ENCODE results near the gene TXLNG.

TXLNG gene

DNA sequence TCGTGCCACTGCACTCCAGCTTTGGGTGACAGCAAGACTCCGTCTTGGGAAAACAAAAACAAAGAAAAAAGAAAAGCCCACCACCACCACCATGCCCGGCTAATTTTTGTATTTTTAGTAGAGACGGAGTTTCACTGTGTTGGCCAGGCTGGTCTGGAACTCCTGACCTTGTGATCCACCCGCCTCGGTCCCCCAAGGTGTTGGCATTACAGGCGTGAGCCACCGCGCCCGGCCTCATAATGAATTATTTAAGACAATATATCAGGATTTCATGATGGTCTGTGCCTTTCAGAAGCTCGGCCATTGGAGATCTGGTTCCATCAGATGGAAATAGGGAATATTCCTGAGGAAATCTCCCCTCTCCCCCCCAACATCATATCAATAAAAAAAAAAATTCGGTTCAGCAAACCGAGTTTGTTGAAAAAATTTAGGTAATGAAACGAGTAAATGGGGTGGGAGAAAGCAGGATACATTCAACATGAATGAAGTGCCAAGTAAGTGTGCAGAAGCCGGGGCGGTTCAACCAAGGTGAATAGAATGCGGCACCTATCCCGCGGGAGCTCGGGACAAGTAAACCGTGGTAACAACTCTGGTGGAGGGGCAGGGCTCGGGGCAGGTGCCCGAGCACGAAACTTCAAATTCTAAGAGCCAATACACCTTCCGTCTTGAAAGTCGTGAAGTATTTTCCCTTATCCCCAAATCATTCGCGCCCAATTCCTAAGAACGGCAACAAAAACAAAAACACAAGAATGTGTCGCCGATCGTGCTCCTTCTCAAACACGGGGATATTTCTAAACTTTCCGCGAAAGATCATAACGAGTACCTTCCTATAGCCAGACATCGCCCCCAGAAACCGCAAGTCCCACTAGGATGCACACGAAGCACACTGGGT lies 773 bp upstream of the TXLNG start:
- no peak for DNase-seq (ENCODE audit: low spot score)

DNA sequence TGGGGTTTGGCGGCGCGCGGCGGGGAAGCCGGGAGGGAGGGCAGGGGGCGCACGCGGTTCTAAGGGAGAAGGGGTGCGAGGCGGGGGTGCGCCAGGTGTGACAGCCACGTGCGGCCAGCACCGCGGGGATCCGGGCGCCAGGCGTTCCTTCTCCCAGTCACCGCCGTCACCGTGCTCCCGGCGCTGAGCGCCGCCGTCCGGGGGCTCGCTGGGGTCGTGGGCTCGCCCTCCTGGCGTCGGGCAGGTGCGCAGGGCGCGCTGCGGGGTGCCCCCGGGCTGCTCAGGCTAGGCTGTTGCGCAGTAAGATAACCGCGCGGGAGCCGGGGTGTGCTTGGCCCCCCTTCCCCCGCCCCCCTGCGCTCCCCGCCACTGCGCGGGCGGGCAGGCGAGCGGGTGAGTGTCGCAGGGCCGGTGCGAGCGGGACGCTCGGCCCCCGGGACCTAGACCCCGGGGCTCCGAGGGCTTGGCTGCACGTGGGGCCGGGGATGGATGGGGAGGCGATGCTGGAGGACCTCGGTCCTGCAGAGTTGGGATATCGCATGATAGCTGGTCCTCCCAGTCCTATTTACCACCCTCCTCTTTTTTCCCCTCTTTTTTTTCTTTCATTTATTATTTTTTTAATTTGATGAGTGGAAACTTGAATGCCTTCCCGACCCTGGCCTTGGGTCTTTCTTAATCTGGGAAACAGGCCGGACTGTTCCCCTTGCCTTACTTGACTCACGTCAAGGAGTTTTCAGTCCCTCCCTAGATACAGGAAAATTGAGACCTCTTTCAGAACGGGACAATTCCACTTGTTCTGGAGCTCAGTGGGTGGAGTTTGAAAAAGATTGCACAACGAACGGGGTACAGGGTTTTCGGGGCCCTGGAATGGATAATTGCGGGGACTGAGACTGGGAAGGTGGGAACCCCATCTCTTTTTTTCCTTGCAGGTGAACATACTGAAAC lies 797 bp downstream of the TXLNG start:
- peak; percentile 30 for DNase-seq (ENCODE audit: low spot score)

DNA sequence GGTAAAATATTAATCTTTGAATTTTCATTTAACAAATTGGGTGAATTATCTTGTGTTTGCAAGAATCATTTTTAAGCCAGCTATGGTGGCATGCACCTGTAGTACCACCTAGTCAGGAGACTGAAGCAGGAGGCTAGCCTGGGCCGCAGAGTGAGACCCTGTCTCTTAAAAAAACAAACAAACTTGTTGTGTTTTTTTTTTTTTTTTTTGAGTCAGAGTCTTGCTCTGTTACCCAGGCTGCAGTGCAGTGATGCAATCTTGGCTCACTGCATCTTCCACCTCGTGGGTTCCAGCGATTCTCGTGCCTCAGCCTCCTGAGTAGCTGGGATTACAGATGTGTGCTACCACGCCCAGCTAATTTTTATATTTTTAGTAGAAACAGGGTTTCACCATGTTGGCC lies 2.2 kb downstream of the TXLNG start:
- no peak for DNase-seq (ENCODE audit: low spot score)

DNA sequence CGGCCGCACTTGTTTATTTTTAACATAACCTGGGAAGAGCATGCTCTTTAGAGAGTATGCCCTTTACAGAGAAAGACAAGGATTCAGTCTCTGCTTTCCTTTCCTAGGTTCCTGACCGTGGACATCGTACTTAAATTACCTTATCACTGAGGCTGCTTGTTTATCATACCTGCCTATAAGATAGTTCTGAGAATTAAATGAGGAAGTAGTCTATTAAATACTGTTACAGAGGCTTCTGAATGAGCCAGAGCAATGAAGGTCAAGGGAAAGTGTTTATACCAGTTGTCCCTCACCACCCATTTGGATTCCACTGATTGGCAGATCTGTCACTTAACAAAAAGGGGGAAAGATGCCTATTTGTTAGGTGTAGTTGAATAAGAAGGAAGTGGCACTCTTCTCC lies 10.0 kb downstream of the TXLNG start:
- no peak for DNase-seq (ENCODE audit: low spot score)

DNA sequence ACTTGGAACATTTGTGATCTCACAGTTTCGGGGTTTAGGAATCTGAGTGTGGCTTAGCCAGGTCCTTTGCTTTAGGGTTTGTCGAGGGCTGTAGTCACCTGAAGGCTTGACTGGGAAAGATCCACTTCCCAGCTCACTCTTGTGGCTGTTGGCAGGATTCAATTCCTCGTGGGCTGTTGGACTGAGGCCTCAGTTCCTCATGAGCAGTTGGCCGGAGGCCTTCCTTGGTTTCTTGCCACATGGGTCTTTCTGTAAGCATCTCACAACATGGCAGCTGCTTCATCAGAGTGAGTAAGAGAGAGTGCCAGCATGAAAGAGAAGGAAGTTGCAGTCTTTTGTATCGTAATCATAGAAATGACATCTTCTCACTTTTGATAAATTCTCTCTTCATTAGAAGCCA lies 11.1 kb downstream of the TXLNG start:
- DNase-seq (ENCODE audit: low spot score) = peak; percentile 5

DNA sequence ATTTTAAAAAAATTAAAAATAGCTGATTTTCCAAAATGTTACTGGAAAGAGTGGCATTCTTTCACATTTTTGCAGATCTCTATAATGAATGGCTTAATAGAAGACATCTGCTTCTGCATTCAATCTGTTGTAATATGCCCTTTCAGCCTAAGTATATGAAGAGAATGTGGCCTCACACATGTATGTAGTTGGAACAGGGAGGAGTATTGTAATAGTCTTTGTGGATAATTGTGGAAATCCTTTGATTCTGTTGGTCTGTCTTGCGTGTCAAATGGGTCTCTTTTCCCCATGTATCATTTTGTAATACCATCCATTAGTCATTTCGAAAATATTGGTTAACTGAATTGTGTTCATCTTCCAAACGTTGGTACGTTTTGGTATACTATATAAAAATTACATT lies 11.6 kb downstream of the TXLNG start:
- DNase-seq (ENCODE audit: low spot score) = no peak

DNA sequence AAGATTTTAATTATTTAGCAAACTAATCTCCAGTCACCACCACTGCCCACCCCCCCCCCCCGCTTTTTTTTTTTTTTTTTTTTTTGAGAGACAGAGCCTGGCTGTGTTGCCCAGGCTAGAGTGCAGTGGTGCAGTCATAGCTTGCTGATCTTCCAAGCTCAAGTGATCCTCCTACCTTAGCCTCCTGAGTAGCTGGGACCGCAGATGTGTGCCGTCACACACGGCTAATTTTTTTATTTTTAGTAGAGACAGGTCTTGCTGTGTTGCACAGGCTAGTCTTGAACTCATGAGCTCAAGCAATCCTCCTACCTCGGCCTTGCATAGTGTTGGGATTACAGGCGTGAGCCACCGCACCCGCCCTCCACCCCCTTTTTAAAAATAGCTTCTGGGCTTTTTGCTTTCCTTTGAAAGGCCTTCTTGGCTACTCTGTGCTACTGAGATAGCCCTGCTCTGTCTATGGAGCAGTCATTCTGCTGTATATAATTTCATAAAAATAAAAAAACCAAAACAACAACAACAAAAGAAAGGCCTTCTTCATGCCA lies 18.7 kb downstream of the TXLNG start:
- no peak for DNase-seq (ENCODE audit: low spot score)

DNA sequence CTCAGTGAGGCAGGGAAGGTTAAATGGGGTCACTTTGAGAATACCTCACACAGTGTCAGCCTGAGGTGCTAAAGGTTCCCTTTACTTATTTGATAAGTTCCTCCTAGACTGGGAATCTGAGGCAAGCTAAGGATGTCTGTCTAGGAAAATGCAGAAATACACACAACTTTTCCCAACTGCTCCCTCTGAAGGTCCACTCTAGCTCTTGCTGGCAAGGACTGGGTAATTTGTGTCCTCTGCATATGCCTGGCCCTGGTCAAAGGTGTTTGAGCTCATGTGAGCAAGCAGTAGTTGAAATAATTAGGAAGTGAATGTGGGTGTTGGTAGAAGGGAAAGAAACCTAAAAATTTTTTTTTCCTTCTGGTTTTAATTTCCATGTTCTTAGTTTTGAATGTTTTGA lies 21.3 kb downstream of the TXLNG start:
- peak; percentile 58 for DNase-seq (ENCODE audit: low spot score)

DNA sequence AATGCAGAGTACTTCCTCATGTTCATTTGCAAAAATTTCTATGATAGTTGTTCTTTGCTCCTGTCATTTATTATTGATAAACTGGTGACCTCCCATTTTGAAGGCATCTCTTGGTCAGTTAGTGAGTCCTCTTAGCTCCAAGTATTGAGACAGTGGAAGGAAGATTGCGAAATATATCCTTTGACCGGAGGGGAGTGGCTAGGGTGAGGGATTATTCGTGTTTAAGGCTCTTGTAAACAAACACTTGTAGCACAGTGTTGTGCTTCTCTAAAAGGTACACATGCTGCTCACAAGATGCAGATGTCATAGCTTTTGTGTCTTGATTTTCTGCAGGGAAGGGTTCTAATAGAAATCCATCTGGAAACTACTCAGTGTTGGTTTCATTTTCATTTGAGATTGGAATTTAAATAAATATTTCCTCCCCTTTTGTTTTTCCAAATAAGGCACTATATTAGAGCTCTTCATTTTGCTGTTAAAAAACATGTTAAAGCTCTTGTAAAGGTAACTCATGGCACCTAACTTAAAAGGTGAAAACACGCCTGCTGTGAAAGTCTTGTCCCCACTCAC lies 21.8 kb downstream of the TXLNG start:
- DNase-seq (ENCODE audit: low spot score) = peak; percentile 59

DNA sequence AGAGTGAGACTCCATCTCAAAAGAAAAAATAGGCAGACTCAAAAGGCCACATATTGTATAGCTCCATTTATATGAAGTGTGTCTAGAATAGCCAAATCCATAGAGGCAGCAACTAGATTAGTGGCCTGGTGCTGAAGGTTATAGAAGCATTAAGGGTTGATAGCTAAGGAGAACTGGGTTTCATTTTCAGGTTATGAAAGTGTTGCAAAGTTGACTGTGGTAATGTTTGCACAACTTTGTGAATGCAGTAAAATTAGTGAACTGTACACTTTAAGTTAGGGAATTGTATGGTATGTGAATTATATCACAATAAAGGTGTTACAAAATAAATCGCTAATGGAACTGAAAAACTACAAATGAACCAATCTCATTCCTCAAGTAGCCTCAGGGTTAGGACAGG lies 28.3 kb downstream of the TXLNG start:
- DNase-seq (ENCODE audit: low spot score) = no peak

DNA sequence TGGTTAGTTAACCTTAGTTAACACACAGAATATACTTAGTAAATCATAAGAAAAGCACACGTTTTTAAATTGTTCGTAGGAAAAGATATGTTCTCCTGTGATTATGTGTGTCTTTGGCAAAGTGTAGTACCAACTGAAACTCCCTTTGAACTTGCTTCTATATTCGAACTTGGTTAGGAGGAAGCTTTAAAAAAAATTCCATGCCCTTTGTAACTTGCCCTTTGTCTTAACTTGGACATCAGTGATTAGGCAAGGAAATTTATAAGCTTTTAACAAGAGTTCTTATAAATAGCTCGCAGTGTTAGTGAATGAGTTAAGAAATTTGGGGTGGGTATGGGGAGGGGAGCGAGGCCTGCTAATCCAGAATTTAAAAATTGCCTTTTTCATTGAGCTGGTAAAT lies 33.4 kb downstream of the TXLNG start:
- DNase-seq (ENCODE audit: low spot score) = no peak

DNA sequence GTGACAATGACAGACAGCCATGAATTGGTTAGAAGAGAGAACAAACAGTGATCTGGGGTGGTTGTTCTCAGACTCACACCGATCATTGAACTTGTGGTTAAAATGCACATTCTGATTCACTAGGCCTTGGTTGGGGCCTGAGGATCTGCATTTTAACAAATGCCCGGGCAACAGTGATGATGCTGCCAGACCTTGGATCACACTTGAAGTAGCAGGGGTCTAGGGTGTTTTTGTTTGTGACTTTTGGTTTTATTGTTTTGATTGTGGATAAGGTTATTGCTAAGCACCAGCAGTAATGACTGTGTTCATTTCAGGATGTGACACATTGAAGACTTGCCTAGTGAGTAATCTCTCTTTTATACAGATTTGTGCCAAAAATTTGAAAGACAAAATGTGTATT lies 36.5 kb downstream of the TXLNG start:
- peak; percentile 66 for DNase-seq (ENCODE audit: low spot score)

DNA sequence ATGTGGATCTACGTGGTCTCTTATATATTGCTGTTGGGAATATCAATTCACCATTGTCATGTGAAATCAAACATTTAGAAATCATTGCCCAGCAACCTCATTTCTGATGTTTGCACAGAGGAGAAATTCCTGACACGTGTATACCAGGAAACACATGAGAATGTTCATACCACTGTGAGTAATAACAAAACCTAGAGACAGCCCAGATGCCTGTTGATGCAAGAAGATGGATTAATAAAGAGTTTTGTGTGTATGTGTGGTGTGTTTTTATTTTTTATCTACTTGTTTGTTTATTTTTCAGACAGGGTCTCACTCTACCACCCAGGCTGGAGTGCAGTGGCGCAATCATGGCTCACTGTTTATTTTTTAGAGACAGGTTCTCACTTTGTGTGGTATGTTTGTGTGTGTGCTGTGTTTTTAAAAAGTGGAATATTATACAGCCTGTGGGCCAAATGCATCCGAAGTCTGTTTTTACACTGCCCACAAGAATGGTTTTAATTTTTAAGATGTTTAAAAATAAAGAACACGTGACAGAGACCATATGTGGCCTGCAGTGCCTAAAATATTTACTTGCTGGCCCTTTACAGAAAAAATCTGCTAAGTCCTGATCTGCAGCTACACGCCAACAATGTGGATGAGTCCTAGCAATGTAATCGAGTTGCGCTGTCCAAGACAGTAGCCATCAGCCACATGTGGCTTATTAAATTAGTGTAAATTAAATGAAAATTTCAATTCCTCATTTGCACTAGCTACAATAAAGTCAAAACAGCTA lies 39.2 kb downstream of the TXLNG start:
- DNase-seq (ENCODE audit: low spot score) = peak; percentile 23

DNA sequence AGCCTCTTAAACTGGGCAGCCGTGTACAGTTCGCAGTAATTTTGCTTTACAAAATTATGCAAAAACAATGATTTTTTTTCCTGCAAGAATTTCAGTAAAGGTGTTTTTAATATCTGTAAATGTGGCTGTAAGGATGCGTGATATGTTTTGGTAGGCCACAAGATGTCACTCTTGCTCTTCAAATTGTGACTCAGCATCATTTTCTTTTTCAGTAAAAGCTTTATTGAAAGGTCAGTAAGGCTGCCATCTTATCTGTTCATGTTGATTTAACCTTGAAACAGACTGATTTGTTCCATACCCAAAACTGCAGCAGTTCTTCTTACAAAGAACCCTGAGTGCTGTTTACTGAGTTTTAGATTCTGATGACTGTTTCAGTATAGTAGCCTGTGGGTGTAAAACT lies 39.9 kb downstream of the TXLNG start:
- peak; percentile 18 for DNase-seq (ENCODE audit: low spot score)

DNA sequence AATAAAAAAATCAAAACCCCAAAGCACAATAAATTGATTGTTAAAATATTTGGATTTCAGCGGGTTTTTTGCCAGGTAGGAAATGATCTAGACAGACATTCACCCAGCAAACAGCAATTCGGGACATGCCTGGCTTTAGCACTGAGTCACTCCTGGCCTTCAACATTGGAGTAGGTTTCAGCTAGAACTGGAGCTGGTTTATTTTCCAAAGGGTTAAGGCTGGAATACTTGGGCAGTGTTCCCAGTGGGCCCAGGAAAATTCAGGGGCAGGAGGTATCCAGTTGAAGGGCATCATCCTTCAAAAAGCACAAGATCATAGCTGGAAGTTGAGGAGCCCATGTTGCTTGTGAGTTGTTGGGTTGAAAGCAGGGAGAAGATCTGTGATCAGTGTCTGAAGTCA lies 41.0 kb downstream of the TXLNG start:
- no peak for DNase-seq (ENCODE audit: low spot score)

DNA sequence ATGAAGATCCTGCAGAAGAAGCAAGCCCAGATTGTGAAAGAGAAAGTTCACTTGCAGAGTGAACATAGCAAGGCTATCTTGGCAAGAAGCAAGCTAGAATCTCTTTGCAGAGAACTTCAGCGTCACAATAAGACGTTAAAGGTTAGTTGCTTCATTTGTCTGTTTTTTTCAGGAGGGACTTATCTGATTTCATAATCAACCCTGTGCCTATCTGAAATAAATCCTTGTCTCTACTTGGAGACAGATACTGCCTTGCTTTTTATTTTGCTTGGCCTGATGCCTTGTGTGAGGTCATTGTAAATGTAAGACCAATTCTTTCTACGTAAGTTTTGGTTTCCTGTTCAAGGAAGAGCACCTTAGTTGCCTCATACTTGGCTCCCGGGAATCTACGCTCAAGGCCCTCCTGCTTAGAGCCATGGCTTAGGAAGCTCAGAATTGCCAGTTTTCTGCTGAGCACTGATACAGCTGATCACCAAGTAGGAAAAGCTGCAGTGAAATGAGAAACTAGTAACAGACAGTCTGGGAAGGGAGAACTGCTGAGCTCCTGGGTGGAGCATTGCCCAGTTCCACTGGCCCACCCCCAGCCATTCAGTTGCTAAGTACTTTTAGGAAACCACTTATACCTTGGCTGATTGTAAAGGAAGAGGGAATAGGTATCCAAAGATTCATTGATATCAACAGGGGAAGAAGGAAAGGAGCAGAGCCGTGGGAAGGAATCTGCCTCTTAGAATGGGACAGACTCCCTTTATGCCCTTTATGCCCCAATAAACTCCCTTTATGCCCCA lies 42.0 kb downstream of the TXLNG start:
- DNase-seq (ENCODE audit: low spot score) = no peak

DNA sequence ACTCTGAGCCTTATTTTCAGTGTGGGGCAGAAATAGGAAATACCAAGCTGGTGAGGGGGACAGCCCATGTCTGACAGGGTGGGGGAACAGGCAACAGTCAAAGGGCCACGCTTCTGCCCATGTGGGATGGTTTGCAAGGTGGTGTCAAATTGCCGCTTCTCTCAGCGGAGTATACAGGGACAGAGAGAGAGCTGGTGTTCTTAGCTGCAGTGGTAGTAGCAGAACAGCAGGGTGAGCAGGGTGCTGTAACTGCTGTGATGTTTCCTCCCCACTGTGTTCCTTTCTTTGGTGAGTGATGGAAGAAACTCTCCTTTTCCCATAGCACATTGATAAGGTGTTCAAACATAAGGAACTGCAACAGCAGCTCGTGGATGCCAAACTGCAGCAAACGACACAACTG lies 46.0 kb downstream of the TXLNG start:
- DNase-seq (ENCODE audit: low spot score) = no peak

DNA sequence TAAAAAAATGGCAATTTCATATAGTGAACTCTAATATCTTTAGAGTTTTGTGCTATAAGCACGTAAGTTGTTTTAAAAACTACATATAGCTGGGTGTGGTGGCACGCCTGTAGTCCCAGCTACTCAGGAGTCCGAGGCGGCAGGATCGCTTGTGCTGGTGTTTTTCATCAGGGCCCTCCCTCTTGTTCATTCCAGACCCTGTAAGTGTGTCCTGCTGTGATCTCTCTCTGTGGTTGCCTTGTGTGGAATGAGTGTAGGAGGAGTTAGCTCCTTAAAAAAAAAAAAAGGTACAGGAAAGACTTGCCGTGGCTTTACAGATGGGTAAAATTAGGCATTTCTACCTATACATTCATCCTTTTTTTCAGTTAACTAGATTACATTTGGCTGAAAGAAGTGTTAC lies 48.5 kb downstream of the TXLNG start:
- no peak for DNase-seq (ENCODE audit: low spot score)

DNA sequence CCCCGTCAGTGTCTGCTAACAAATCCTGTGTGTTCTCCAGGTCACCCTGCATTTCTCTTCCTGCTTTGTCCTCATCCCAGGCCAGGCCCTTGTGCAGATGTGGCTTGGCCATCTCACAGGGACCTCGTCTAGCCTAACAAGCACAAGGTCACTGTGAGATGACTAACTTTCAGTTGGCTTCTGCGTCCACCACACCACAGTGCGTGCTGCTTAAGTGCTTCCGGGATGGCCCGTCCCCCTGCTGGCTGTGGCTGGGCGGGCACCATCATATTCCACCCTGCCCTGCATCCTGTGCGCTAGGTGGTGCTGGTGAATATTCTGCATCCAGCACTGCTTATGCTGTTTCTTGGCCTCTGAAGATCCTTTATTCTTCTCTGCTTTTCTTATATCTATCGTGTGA lies 50.1 kb downstream of the TXLNG start:
- peak; percentile 67 for DNase-seq (ENCODE audit: low spot score)

DNA sequence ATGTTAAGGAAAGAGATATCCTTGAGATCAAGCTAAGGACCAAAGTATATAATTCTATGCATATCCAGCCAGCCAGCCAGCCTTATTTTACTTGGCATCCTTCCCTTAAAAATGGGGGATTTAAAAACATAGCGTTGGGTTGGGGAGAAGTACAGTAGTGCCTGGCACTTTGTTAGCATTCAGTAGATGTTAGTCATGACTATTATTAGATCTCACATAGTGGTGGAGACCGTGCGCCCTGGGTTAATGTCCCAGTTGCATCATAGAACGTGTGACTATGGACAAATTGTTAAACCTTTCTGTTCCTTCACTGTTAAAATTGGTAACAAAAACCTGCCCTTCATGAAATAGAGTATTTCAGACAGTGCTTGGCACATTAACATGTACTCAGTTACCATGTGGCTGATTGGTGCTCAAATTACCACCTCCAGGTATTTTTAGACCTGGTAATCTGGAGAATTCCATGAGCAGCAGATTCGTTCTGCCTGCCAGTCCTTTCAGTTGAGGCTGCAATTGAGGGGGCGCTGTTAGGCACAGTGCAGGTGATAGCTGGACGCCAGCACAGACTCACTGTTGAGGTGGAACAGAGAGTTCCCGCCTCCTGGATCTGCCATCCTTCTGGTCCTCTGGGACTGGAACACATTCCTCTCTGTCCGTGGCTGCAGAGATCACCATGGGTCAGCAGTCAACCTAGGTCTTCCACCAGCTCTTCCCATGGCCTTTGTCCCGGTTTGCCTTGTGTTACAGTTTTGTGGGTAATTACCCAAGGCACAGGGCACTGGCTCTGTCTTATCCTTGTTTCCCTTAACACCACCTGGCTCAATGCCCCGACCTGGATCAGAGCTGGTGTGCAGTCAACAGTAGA lies 52.2 kb downstream of the TXLNG start:
- peak; percentile 53 for DNase-seq (ENCODE audit: low spot score)

All from AG20443 (cell line).